A549 (cell line): ENCODE results near the gene YPEL4. TPM values are rescaled to one million over a fixed set of nuclear protein-coding genes. Genes with fewer than 3 reads are reported as not detected.

Experiments used
- ATAC-seq, 2 experiments: fragments of 200-7000 bp in 1 of 2; fragments of >200 bp in 1 of 2; cut with Nextera tagmentation in 1 of 2; cut with Tn5 transposase in 1 of 2; 3 replicates each; pipeline versions ENCODE4 v1.8.0 to v1.9.1; 2018 to 2020; ENCODE audit warnings: mild to moderate bottlenecking in 1 of 2, moderate library complexity in 1 of 2
- CTCF ChIA-PET: fragments of 300-600 bp; sonication (Branson Sonifier 250); formaldehyde crosslinking; extraction: SDS; loops from one replicate; lab custom pipeline; 2021; ENCODE audit warnings: antibody characterized with exemption, inconsistent platforms; lab: Yijun Ruan, JAX
- POLR2A ChIA-PET: fragments of 350-600 bp; formaldehyde crosslinking; extraction: SDS; loops from one replicate; lab custom pipeline; 2021; ENCODE audit warnings: antibody characterized with exemption, inconsistent platforms; lab: Yijun Ruan, JAX
- DNase-seq, 2 experiments: peaks; one replicate each; pipeline versions ENCODE4 v3.0.0 to v3.0.0-alpha.2; 2011 to 2016; ENCODE audit warnings: low read depth in 1 of 2, low spot score in 1 of 2
- FAIRE-seq: peaks from 2 replicates; lab custom pipeline; 2011; peaks lifted over from hg19 to GRCh38; lab: Jason Lieb, UNC
- H3K27ac ChIP-seq, 2 experiments: fragments of >200 bp; sonication (Bioruptor Twin); formaldehyde crosslinking; 3 replicates each; pipeline ENCODE4 v1.5.1; 2016 to 2017
- H3K4me1 ChIP-seq: fragments of >200 bp; sonication (Bioruptor Twin); formaldehyde crosslinking; 3 replicates; pipeline ENCODE4 v1.6.1; 2016
- H3K4me2 ChIP-seq: fragments of >200 bp; sonication (Bioruptor Twin); formaldehyde crosslinking; 3 replicates; pipeline ENCODE4 v1.6.1; 2016
- H3K4me3 ChIP-seq: fragments of >200 bp; sonication (Bioruptor Twin); formaldehyde crosslinking; 3 replicates; pipeline ENCODE4 v1.5.1; 2016
- H3K9me3 ChIP-seq: fragments of >200 bp; sonication (Bioruptor Twin); formaldehyde crosslinking; 3 replicates; pipeline ENCODE4 v1.6.1; 2016
- CBX8 ChIP-seq: fragments of 200-600 bp; sonication (generic); IDR thresholded peaks from 2 replicates; pipeline ENCODE4 v1.6.1; 2016
- CHD4 ChIP-seq: fragments of 200-600 bp; sonication (generic); IDR thresholded peaks from 2 replicates; pipeline ENCODE4 v1.6.1; 2016; ENCODE audit warnings: antibody characterized with exemption, mild to moderate bottlenecking, borderline replicate concordance
- EHMT2 ChIP-seq: fragments of 200-600 bp; sonication (generic); IDR thresholded peaks from 2 replicates; pipeline ENCODE4 v1.6.1; 2016; ENCODE audit warnings: antibody characterized with exemption, low read depth, mild to moderate bottlenecking, moderate library complexity
- GATA3 ChIP-seq: IDR thresholded peaks from 2 replicates; pipeline ENCODE4 v1.6.1; 2012; ENCODE audit warnings: borderline replicate concordance
- HOXA7 ChIP-seq: fragments of 250-450 bp; sonication (Bioruptor Pico); IDR thresholded peaks from 2 replicates; pipeline ENCODE4 v1.5.0; 2020; ENCODE audit warnings: mild to moderate bottlenecking, moderate library complexity
- HOXB5 ChIP-seq: fragments of 250-450 bp; sonication (Bioruptor Pico); IDR thresholded peaks from 2 replicates; pipeline ENCODE4 v1.5.0; 2020; ENCODE audit warnings: mild to moderate bottlenecking, moderate library complexity
- JUN ChIP-seq, 2 experiments: fragments of >200 bp; sonication (Bioruptor Twin); formaldehyde crosslinking; IDR thresholded peaks; 2 replicates in 1 of 2; 3 replicates in 1 of 2; pipeline ENCODE4 v1.6.1; 2016 to 2017
- JUNB ChIP-seq: fragments of >200 bp; sonication (Bioruptor Twin); formaldehyde crosslinking; IDR thresholded peaks from 2 replicates; pipeline ENCODE4 v1.6.1; 2016
- MAFK ChIP-seq: fragments of 450-650 bp; IDR thresholded peaks from 2 replicates; pipeline ENCODE4 v1.6.1; 2014; ENCODE audit not compliant: partially characterized antibody
- MAZ ChIP-seq: fragments of 150-350 bp; IDR thresholded peaks from 2 replicates; pipeline ENCODE4 v1.6.1; 2014; ENCODE audit warnings: antibody characterized with exemption, low read depth, low read length, borderline replicate concordance
- MYC ChIP-seq: IDR thresholded peaks from 2 replicates; pipeline ENCODE4 v1.6.1; 2012; ENCODE audit warnings: mild to moderate bottlenecking, inconsistent platforms, low read length, improper control_type of control experiment, borderline replicate concordance
- NPAS2 ChIP-seq: fragments of 250-450 bp; sonication (Bioruptor Pico); IDR thresholded peaks from 2 replicates; pipeline ENCODE4 v1.8.0; 2022; ENCODE audit warnings: mild to moderate bottlenecking, moderate library complexity, borderline replicate concordance
- RAD21 ChIP-seq, 2 experiments: fragments of >200 bp in 1 of 2; sonication (Bioruptor Twin) in 1 of 2; formaldehyde crosslinking in 1 of 2; IDR thresholded peaks in 1 of 2; conservative IDR thresholded peaks in 1 of 2; 2 replicates in 1 of 2; 3 replicates in 1 of 2; pipeline ENCODE4 v1.6.1; 2012 to 2018; ENCODE audit warnings: inconsistent platforms in 1 of 2
- RCOR1 ChIP-seq: fragments of 150-350 bp; IDR thresholded peaks from 2 replicates; pipeline ENCODE4 v1.6.1; 2014; ENCODE audit warnings: antibody characterized with exemption, low read length, low read depth
- RNF2 ChIP-seq: fragments of 200-600 bp; sonication (generic); IDR thresholded peaks from 2 replicates; pipeline ENCODE4 v1.6.1; 2016; ENCODE audit warnings: low read depth, mild to moderate bottlenecking, antibody characterized with exemption, moderate library complexity, borderline replicate concordance
- TFCP2L1 ChIP-seq: fragments of 250-450 bp; sonication (Bioruptor Pico); IDR thresholded peaks from 2 replicates; pipeline ENCODE4 v1.5.0; 2021; ENCODE audit warnings: mild to moderate bottlenecking
- ZC3H11A ChIP-seq: fragments of 450-650 bp; IDR thresholded peaks from 2 replicates; pipeline ENCODE4 v1.6.1; 2014; ENCODE audit warnings: antibody characterized with exemption, mild to moderate bottlenecking
- ZSCAN20 ChIP-seq: fragments of 250-450 bp; sonication (Bioruptor Pico); IDR thresholded peaks from 2 replicates; pipeline ENCODE4 v1.8.0; 2022; ENCODE audit warnings: mild to moderate bottlenecking, moderate library complexity
- WGBS: methylation state at CpG from one replicate; pipeline ENCODE4 v1.1.6; 2017; ENCODE audit errors: missing lambda C conversion rate; 5-methylcytosine and 5-hydroxymethylcytosine counted together
- polyA plus RNA-seq, 4 experiments: library from polyadenylated mRNA; depleted of rRNA in 3 of 4; stranded (reverse); fragments of >200 nt; fragmentation: RNase III in 1 of 4; extraction: RNeasy Plus Mini Kit Qiagen cat#74134 plus additional on column Dnase treatment in 1 of 4; gene quantifications; 2 replicates in 3 of 4; 3 replicates in 1 of 4; pipeline ENCODE4 v1.2.3, GENCODE V29; 2011 to 2017
- TF ChIP-seq, protein P1 (sequence below): IDR thresholded peaks from 2 replicates; pipeline ENCODE4 v1.6.1; 2012; ENCODE audit warnings: low read depth, borderline replicate concordance
- TF ChIP-seq, protein P2 (sequence below): fragments of 200-600 bp; sonication (generic); IDR thresholded peaks from 2 replicates; pipeline ENCODE4 v1.6.1; 2016; ENCODE audit warnings: antibody characterized with exemption, mild to moderate bottlenecking, moderate library complexity
- TF ChIP-seq, protein P3 (sequence below): fragments of >200 bp; sonication (Bioruptor Twin); formaldehyde crosslinking; IDR thresholded peaks from 3 replicates; pipeline ENCODE4 v1.6.1; 2016
- TF ChIP-seq, protein P4 (sequence below): IDR thresholded peaks from 2 replicates; pipeline ENCODE4 v1.6.1; 2012

The YPEL4 gene
- polyA plus RNA-seq, 2 of the 4 experiments (the other 2 are of a cell fraction): 0.04 to 0.06 TPM

DNA sequence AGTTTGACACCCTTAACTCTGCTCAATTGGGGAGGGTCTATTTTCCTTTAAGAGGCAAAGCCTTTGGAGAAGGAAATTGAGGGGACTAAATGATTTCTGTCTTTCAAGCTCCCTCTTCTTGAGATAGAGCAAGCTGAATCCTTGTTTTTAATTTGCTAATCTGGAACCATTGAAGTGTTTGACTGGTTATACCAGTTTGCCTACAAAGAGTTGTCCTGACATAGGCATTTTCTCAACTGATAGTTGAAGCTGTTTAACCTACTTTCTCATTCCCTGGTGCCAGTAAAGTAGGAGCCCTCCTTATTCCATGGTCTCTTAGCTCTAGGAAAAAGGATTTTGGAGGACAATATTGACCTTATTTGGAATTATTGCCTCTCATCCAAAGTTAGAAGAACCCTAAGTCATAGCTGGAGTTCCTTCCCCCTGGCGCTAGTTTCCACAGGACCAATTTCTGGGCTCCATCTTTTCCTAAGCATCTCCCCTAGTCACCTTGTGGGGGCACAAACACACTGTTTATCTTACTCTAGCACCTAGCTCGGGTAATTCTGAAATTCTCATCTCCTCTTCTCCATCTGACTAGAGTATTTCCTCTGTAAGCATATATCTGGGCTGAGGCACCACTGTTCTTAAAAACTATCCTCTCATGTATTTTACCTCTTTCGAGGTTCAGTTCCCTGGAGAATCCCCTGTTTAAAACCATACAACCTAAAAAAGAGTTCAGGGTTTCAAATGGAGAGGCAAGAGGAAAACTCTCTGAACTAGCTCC, 25.6 kb upstream of the YPEL4 start:
- DNase-seq: no peak
- CTCF ChIA-PET: interaction anchor here (0.6 to 2.4 kb wide), 7 partner anchors 8 to 148 kb away, joined by 3 to 6 read pairs (median 4); partner anchors contain the start of gene UBE2L6

DNA sequence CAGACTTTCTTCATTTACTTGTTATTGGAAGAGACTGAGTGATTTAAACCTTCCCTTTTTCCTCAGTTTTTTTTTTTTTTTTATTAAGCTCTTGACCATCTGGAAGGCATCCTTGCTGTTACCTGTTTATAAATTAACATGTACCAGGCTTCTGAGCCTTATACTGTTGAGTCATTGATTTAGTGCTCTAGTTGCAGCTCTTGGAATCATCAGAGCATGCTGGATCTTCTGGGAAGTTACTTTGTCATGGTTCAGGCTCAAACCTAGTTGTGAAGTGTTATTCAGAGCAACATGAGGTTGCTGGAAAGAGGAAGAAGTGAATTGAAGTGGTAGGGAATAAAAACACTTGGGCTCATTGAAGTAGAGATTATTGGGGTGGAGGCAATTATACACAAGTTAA, 24.5 kb upstream of the YPEL4 start:
- H3K4me1 ChIP-seq: peaks cover 10% of the 10 kb centered on the region
- ChIA-PET CTCF (interaction anchor here (0.6 to 2.4 kb wide), 6 partner anchors 9 to 127 kb away, joined by 3 to 5 read pairs (median 4); no protein-coding TSS in a partner anchor), POLR2A (no interaction called here)
- H3K27ac ChIP-seq: no peak overlapping the region
- no peak overlapping the region for H3K4me2 ChIP-seq
- H3K4me3 ChIP-seq: no peak overlapping the region
- FAIRE-seq: no peak
- no peak for DNase-seq
- TF ChIP-seq, protein P1, sequence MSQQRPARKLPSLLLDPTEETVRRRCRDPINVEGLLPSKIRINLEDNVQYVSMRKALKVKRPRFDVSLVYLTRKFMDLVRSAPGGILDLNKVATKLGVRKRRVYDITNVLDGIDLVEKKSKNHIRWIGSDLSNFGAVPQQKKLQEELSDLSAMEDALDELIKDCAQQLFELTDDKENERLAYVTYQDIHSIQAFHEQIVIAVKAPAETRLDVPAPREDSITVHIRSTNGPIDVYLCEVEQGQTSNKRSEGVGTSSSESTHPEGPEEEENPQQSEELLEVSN: no peak
- no peak for TF ChIP-seq JUNB
- no peak for ATAC-seq
- H3K9me3 ChIP-seq: no peaks in the 10 kb centered on the region

More for the DNA sequence above, 25.6 kb upstream of the YPEL4 start:
- TF ChIP-seq, protein P2, sequence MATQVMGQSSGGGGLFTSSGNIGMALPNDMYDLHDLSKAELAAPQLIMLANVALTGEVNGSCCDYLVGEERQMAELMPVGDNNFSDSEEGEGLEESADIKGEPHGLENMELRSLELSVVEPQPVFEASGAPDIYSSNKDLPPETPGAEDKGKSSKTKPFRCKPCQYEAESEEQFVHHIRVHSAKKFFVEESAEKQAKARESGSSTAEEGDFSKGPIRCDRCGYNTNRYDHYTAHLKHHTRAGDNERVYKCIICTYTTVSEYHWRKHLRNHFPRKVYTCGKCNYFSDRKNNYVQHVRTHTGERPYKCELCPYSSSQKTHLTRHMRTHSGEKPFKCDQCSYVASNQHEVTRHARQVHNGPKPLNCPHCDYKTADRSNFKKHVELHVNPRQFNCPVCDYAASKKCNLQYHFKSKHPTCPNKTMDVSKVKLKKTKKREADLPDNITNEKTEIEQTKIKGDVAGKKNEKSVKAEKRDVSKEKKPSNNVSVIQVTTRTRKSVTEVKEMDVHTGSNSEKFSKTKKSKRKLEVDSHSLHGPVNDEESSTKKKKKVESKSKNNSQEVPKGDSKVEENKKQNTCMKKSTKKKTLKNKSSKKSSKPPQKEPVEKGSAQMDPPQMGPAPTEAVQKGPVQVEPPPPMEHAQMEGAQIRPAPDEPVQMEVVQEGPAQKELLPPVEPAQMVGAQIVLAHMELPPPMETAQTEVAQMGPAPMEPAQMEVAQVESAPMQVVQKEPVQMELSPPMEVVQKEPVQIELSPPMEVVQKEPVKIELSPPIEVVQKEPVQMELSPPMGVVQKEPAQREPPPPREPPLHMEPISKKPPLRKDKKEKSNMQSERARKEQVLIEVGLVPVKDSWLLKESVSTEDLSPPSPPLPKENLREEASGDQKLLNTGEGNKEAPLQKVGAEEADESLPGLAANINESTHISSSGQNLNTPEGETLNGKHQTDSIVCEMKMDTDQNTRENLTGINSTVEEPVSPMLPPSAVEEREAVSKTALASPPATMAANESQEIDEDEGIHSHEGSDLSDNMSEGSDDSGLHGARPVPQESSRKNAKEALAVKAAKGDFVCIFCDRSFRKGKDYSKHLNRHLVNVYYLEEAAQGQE: no peak
- TF ChIP-seq GATA3: no peak
- no peak for TF ChIP-seq MYC
- TF ChIP-seq CHD4: no peak
- no peak for TF ChIP-seq ZSCAN20 (CRISPR knock-in tag)
- no peak for TF ChIP-seq HOXA7 (CRISPR knock-in tag)
- TF ChIP-seq, protein P3, sequence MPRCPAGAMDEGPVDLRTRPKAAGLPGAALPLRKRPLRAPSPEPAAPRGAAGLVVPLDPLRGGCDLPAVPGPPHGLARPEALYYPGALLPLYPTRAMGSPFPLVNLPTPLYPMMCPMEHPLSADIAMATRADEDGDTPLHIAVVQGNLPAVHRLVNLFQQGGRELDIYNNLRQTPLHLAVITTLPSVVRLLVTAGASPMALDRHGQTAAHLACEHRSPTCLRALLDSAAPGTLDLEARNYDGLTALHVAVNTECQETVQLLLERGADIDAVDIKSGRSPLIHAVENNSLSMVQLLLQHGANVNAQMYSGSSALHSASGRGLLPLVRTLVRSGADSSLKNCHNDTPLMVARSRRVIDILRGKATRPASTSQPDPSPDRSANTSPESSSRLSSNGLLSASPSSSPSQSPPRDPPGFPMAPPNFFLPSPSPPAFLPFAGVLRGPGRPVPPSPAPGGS: no peak
- TF ChIP-seq RNF2: no peak
- TF ChIP-seq, protein P4, sequence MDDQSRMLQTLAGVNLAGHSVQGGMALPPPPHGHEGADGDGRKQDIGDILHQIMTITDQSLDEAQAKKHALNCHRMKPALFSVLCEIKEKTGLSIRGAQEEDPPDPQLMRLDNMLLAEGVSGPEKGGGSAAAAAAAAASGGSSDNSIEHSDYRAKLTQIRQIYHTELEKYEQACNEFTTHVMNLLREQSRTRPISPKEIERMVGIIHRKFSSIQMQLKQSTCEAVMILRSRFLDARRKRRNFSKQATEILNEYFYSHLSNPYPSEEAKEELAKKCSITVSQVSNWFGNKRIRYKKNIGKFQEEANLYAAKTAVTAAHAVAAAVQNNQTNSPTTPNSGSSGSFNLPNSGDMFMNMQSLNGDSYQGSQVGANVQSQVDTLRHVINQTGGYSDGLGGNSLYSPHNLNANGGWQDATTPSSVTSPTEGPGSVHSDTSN: no peak
- TF ChIP-seq RAD21 (conservative IDR thresholded peaks at IDR 0.05 in 1 of 2, IDR thresholded peaks at IDR 0.05 in 1 of 2): no peak
- TF ChIP-seq HOXB5 (CRISPR knock-in tag): no peak
- Histone ChIP-seq H3K27ac (no peak overlapping the region), H3K4me3 (no peak overlapping the region), H3K4me1 (peaks cover 5% of the 10 kb centered on the region; the same call in 1 of the 3 replicates), H3K4me2 (no peak overlapping the region), H3K9me3 (no peaks in the 10 kb centered on the region)
- FAIRE-seq (no peak), ATAC-seq (no peak)
- POLR2A ChIA-PET: no interaction called here
- WGBS: 86% methylated on average over 3 of the region's 3 CpGs

DNA sequence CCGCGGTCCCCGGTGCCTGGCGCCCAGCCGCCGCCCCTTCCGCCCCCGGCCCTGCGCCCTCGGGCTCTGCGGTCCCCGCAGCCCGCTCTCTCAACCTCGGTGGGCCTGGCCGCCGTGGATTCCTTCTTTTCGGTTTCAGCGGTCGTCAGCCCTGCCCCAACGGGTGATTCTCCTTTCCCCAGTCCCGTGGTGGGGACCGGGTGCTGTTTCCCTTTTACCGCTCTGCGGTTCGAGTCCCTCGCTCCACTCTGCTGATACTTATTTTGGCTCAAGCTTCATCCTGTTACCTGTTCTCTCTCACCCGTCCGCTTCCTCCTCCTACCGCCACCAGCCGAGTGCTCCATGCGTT, 18.7 kb upstream of the YPEL4 start:
- no peak for FAIRE-seq
- Histone ChIP-seq H3K4me1 (peaks cover 18% of the 10 kb centered on the region), H3K4me2 (peak overlapping the region; percentile 95), H3K4me3 (peak overlapping the region; percentile 86), H3K27ac (peak overlapping the region; percentile 96), H3K9me3 (no peaks in the 10 kb centered on the region)
- peak; percentile 19 to 36 for ATAC-seq
- POLR2A ChIA-PET: interaction anchor here (0.6 to 1.2 kb wide), 2 partner anchors 19 to 44 kb away, joined by 3 to 4 read pairs; partner anchors contain the start of genes MED19 and TMX2
- TF ChIP-seq JUN (IDR thresholded peaks at IDR 0.05): no peak
- TF ChIP-seq RAD21 (conservative IDR thresholded peaks at IDR 0.05 in 1 of 2, IDR thresholded peaks at IDR 0.05 in 1 of 2): no peak
- TF ChIP-seq ZC3H11A: no peak
- no peak for TF ChIP-seq MAFK
- TF ChIP-seq RCOR1: no peak
- TF ChIP-seq EHMT2: no peak
- no peak for TF ChIP-seq TFCP2L1 (CRISPR knock-in tag)
- TF ChIP-seq CBX8: no peak
- TF ChIP-seq MAZ: no peak
- no peak for TF ChIP-seq NPAS2 (CRISPR knock-in tag)
- TF ChIP-seq RNF2: no peak
- TF ChIP-seq HOXA7 (CRISPR knock-in tag): no peak
- CTCF ChIA-PET: interaction anchor here (0.6 to 1.3 kb wide), 2 partner anchors 132 to 144 kb away, joined by 4 to 5 read pairs; no protein-coding TSS in a partner anchor
- 2% methylated on average over 30 of the region's 31 CpGs for WGBS
- no peak for DNase-seq
